Activated CD8-positive, alpha-beta T cell treated with anti-CD3 and anti-CD28 coated beads for 36 hours (primary cell): ENCODE measurements around the gene PALLD. TPM values are rescaled to one million over a fixed set of nuclear protein-coding genes. Genes with fewer than 3 reads are reported as not detected.

Experiments used
- ATAC-seq: fragments of 200-7000 bp; cut with Tn5 transposase; one replicate; pipeline ENCODE4 v1.10.0; 2021; ENCODE audit warnings: mild to moderate bottlenecking, moderate library complexity
- CTCF ChIA-PET: fragments of 350-600 bp; sonication (Branson Sonifier 250); formaldehyde crosslinking; loops from one replicate; lab custom pipeline; 2021; ENCODE audit warnings: antibody characterized with exemption; lab: Charles Lee
- POLR2A ChIA-PET: fragments of 350-600 bp; sonication (Branson Sonifier 250); formaldehyde crosslinking; loops from one replicate; lab custom pipeline; 2021; ENCODE audit warnings: antibody characterized with exemption; lab: Charles Lee
- DNase-seq: peaks from one replicate; pipeline ENCODE4 v3.0.0-alpha.2; 2020
- H3K27ac Mint-ChIP-seq: one replicate; pipeline ENCODE4 v1.8.0; 2021; ENCODE audit warnings: mild to moderate bottlenecking, mixed read lengths
- H3K27me3 Mint-ChIP-seq: one replicate; pipeline ENCODE4 v1.8.0; 2021; ENCODE audit warnings: mixed read lengths
- H3K36me3 Mint-ChIP-seq: one replicate; pipeline ENCODE4 v1.8.0; 2021; ENCODE audit warnings: low read depth, mixed read lengths
- H3K4me1 Mint-ChIP-seq: one replicate; pipeline ENCODE4 v1.8.0; 2021; ENCODE audit warnings: low read depth, mixed read lengths
- H3K4me3 Mint-ChIP-seq: one replicate; pipeline ENCODE4 v1.8.0; 2021; ENCODE audit warnings: mild to moderate bottlenecking, moderate library complexity, mixed read lengths
- H3K9me3 Mint-ChIP-seq: one replicate; pipeline ENCODE4 v1.8.0; 2021; ENCODE audit warnings: mixed read lengths
- intact Hi-C: fragments of 100-400 bp; cut with micrococcal nuclease; formaldehyde crosslinking; loops from one replicate; pipeline ENCODE4 v1.10.0; 2022
- total RNA-seq, 2 experiments: library from RNA; stranded (reverse); gene quantifications; one replicate each; pipeline ENCODE4 v1.2.3, GENCODE V29; 2021
- TF ChIP-seq, protein P1 (sequence below): fragments of 200-600 bp; IDR thresholded peaks from one replicate; pipeline ENCODE4 v1.8.0; 2022; ENCODE audit warnings: antibody characterized with exemption, mild to moderate bottlenecking

Gene PALLD
- total RNA-seq, 2 experiments from 2014 or later: 0.41 to 0.60 TPM

DNA sequence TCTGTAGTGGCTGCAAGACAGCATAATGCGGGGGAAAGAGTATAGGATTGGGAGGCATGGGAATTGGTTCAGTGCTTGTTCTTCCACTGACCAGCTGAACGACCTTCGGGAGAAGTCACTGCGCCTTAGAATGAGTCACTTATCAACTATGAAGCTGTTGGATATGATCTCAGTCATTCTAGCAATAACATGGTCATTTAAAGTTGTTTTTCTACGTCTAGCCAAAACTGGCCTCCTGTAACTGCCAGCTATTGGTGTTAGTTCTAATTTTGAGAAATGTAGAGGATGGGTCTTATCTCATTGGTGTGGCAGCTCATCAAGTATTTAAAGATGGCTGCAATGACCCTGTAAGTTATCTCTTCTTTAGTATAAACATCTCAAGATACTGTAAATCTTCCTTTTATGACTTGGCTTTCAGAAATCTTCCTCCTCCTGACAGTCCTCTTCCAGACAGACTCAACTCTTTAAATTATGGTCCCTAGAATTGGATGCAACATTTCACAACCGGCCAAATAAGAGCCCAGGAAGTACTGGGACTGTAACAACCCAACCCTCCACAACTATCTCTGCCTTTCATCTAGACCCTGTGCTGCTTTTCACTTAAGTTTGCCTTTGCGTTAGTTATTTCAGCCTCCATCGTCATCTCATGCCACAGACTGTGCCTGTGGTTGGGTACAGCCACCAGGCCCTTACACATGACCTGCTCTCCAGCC lies 269.9 kb downstream of the PALLD start:
- DNase-seq: no peak
- no peaks in the 10 kb centered on the region for H3K9me3 Mint-ChIP-seq
- TF ChIP-seq, protein P1, sequence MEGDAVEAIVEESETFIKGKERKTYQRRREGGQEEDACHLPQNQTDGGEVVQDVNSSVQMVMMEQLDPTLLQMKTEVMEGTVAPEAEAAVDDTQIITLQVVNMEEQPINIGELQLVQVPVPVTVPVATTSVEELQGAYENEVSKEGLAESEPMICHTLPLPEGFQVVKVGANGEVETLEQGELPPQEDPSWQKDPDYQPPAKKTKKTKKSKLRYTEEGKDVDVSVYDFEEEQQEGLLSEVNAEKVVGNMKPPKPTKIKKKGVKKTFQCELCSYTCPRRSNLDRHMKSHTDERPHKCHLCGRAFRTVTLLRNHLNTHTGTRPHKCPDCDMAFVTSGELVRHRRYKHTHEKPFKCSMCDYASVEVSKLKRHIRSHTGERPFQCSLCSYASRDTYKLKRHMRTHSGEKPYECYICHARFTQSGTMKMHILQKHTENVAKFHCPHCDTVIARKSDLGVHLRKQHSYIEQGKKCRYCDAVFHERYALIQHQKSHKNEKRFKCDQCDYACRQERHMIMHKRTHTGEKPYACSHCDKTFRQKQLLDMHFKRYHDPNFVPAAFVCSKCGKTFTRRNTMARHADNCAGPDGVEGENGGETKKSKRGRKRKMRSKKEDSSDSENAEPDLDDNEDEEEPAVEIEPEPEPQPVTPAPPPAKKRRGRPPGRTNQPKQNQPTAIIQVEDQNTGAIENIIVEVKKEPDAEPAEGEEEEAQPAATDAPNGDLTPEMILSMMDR: no peak
- ChIA-PET POLR2A (no interaction called here), CTCF (no interaction called here)
- no peak overlapping the region for H3K4me3 Mint-ChIP-seq
- intact Hi-C loops: no loop called here
- no peak overlapping the region for H3K27ac Mint-ChIP-seq
- peaks cover 4% of the 10 kb centered on the region for H3K27me3 Mint-ChIP-seq
- no peaks in the 10 kb centered on the region for H3K36me3 Mint-ChIP-seq
- H3K4me1 Mint-ChIP-seq: no peaks in the 10 kb centered on the region
- no peak for ATAC-seq

GRCh38 chr4:168769416-168769815 lies 272.6 kb downstream of the PALLD start:
- Mint-ChIP-seq H3K27me3 (peaks cover 3% of the 10 kb centered on the region), H3K4me1 (no peaks in the 10 kb centered on the region), H3K27ac (no peak overlapping the region), H3K36me3 (no peaks in the 10 kb centered on the region), H3K9me3 (no peaks in the 10 kb centered on the region), H3K4me3 (no peak overlapping the region)
- TF ChIP-seq, protein P1: no peak
- ChIA-PET POLR2A (no interaction called here), CTCF (no interaction called here)
- intact Hi-C loops: no loop called here
- no peak for ATAC-seq
- DNase-seq: no peak

DNA sequence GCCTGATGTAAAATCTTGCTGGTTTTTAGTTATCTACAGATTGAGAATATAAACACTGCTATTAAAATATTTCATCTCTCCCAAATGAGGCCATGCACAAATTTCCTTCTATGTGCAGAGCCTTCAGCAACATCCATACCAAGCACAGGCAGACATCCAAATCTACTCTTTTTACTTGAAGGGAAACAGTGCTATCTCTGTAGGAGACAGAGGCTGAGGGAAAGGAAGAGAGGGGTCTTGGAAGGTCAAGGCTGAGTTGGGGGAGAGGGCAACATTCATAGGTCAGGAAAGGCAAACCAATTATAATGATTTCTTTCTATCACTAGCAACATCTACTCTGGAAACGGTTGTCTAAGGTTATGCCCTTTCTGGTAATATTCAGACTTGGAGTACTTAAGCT lies 273.0 kb downstream of the PALLD start:
- CTCF ChIA-PET: no interaction called here
- Mint-ChIP-seq H3K9me3 (no peaks in the 10 kb centered on the region), H3K27me3 (peaks cover 3% of the 10 kb centered on the region), H3K27ac (no peak overlapping the region), H3K4me1 (no peaks in the 10 kb centered on the region), H3K36me3 (no peaks in the 10 kb centered on the region), H3K4me3 (no peak overlapping the region)
- POLR2A ChIA-PET: no interaction called here
- TF ChIP-seq, protein P1: no peak
- DNase-seq (no peak), ATAC-seq (no peak)
- intact Hi-C loops: no loop called here

DNA sequence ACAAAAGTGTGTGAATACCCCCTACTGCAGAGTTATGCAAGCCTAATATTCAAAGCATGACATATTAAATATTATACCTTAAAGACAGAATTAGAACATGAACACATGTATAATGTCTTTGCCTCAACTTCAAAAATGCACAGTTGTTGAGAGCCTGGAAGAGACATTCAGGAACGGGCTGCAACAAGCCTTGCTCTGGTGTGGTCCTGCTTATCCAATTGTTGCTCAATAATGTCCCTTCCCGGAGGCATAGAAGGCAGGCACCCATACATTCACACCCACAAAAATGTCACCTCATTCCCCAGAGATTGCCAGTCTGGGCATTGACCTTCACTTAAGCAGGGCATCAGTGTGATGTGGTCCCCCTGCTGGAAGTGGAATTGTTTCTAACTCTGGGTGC lies 274.4 kb downstream of the PALLD start:
- no peak for DNase-seq
- TF ChIP-seq, protein P1: no peak
- no peak for ATAC-seq

GRCh38 chr4:168773388-168774195 lies 276.7 kb downstream of the PALLD start:
- CTCF ChIA-PET: no interaction called here
- no peak for ATAC-seq
- POLR2A ChIA-PET: no interaction called here
- H3K4me1 Mint-ChIP-seq: no peaks in the 10 kb centered on the region
- H3K36me3 Mint-ChIP-seq: no peaks in the 10 kb centered on the region
- no peak overlapping the region for H3K27ac Mint-ChIP-seq
- TF ChIP-seq, protein P1: no peak
- DNase-seq: no peak
- H3K27me3 Mint-ChIP-seq: peaks cover 5% of the 10 kb centered on the region
- H3K9me3 Mint-ChIP-seq: peaks cover 6% of the 10 kb centered on the region
- intact Hi-C loops: no loop called here
- H3K4me3 Mint-ChIP-seq: no peak overlapping the region

More for the DNA sequence above, 274.4 kb downstream of the PALLD start:
- Mint-ChIP-seq H3K4me1 (no peaks in the 10 kb centered on the region), H3K27ac (no peak overlapping the region), H3K36me3 (no peaks in the 10 kb centered on the region), H3K27me3 (peaks cover 5% of the 10 kb centered on the region), H3K4me3 (no peak overlapping the region), H3K9me3 (peaks cover 4% of the 10 kb centered on the region)
- ChIA-PET CTCF (no interaction called here), POLR2A (no interaction called here)
- intact Hi-C loops: no loop called here
